Fibroblast of skin of scalp (primary cell): ENCODE data around the gene RNPEP. TPM values are rescaled to one million over a fixed set of nuclear protein-coding genes. Genes with fewer than 3 reads are reported as not detected.
A peak's percentile ranks its signal among the peaks of the same experiment; 100 is the strongest.
"Not testable (repeated sequence)": the region's sequence is repeated elsewhere in the genome, so short reads cannot be mapped to it uniquely, and the experiment has no call there.

Experiments used
- DNase-seq: peaks from one replicate; pipeline ENCODE4 v3.0.0-alpha.2; 2013
- polyA plus RNA-seq, 2 experiments: library from polyadenylated mRNA; unstranded; fragments of 120-200 nt; gene quantifications; one replicate each; pipeline ENCODE4 v1.2.1, GENCODE V29; 2013; ENCODE audit not compliant: insufficient read length in 2 of 2

RNPEP gene
- 73.4 TPM for polyA plus RNA-seq (2013, experiment 1 of 2; ENCODE audit: insufficient read length)
- polyA plus RNA-seq (2013, experiment 2 of 2; ENCODE audit: insufficient read length): 68.0 TPM

GRCh38 chr1:201982623-201983379 lies at the start of gene RNPEP:
Gene RNPEP, plus strand, starts transcription at chr1:201982648. Its CDS starts 19 bp downstream, at chr1:201982667.
- peak; percentile 73 for DNase-seq

DNA sequence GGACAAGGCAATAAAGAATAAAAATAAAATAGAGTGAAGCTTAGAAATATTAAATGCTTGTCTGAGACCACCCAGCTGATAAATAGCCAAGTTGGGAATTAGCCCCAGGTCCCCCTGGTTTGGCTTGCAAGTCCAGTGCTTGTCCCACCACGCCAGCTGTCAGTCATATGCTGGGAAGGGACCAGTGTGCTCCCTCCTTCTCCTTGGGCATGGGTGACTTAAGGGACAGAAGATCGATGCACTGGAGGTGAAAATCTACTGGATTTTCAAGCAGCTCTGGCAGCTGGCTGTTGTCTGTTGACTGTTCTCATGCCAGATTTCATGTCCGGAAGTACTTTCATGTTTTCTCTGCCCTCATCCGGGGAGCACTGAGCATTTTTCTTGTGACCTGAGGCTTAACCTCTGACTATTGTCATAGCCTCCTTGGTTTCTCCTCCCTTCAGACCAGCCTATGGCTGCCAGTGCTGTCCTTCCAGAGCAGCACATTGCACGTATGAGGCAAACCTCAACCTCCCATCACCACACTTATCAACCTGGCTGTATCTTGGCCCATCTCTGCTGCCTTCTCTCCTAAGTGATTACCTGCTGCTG lies 48.5 kb upstream of the RNPEP start:
- peak; percentile 31 for DNase-seq

GRCh38 chr1:201937624-201938213 lies 44.7 kb upstream of the RNPEP start:
- peak; percentile 77 for DNase-seq

DNA sequence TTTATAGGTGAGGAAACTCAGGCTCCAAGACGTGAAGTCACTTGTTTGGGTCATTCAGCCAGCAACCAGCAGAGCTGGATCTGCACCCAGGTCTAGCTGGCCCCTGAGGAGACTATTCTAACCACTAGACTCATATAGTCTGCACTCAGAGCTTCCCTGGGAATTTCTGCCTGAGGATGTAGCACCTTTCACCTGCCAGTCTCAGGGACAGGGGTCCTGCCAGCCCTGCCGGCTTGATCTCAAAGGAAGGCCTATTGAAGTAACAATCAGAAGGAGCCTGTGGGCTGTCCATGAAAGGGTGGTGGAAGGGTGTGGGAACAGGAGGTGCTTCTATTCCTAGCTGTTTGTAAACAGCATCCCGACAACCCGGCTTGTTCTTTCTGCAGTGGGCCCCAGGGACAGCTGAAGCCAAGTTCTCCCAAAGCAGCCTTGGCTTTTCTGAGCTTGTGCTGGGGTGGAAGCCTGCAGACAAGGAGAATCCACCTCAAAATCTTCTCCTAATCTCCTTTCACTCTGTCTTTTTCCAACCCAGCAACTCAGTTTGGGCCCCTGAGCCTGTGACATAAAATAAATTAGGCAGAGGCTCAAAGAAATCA lies 43.9 kb upstream of the RNPEP start:
- no peak for DNase-seq

DNA sequence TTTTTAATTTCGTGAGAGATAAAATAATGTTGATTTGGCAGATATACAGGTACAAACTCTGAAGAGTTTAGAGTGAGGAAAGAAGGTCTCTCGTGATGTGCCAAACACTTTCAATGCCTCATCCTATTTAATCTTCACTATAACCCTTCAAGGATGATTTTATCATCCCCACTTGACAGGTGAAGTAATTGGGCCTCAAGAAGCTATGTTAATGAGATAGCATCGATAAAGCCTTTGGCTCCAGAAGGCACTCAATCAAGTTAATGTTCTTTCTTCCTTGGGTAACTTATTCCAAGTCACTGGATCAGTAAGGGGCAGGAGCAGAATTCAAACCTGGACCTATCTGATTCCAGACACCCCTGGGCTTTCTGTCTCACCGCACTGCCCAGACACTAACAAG lies 43.3 kb upstream of the RNPEP start:
- DNase-seq: no peak

GRCh38 chr1:201939574-201939973 lies 42.9 kb upstream of the RNPEP start:
- no peak for DNase-seq

GRCh38 chr1:201940316-201940715 lies 42.1 kb upstream of the RNPEP start:
- DNase-seq: not testable (repeated sequence)

DNA sequence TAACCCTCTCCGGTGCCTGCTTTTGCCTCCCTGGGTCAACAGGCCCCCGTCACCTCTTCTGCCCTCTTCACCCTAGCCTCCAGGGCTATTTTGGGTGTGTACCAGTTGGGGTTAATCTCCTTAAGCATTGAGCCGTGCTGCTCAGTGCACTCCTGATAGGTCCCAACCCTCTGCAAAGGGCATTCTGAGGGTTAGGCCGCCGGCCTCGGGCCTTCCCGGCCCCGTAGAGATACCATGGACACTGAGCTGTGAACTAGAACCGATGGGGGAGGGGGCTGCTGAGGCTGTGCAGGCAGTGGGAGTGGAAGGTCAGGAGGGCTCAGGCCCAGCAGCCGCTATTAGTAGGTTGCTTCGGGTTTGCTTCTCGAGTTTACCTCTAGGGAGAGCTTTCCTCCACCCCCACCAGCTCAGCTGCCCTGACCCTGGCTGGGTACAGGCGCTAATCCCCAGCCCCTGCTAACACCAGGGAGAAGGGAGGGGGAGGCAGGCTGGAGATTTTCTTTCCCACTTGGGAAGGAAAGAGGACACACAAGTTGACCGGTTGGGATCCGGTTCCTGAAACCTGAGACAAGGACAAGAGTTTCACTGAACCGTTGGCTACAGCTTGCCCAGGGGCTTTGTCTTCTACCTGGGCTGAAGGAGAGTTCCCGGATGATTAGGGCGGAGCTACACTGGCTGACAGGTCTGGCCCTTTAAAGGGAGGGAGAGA lies 40.9 kb upstream of the RNPEP start:
- DNase-seq: no peak

DNA sequence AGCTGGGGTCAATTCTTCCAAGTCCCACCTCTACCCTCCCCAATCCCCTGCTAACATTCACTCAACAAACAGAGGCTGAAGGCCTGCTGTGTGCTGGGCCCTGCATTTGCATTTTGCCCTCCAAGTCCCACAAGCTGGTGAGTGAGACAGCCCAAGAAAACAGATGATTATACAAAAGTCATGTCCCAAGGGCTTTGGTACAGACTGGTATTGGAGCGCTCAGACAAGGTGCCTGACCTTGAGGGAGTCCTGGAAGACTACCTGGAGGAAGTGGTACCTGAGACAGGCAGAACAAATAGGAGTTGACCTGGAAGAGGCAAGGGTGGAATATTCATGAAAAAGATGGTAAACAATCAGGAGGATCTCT lies 40.3 kb upstream of the RNPEP start:
- no peak for DNase-seq

- no peak for DNase-seq
Measured at GRCh38 chr1:201944002-201944401, 38.4 kb upstream of the RNPEP start.

GRCh38 chr1:201944639-201945038 lies 37.8 kb upstream of the RNPEP start:
- no peak for DNase-seq

- peak; percentile 29 for DNase-seq
Measured at GRCh38 chr1:201945157-201945556, 37.3 kb upstream of the RNPEP start.

DNA sequence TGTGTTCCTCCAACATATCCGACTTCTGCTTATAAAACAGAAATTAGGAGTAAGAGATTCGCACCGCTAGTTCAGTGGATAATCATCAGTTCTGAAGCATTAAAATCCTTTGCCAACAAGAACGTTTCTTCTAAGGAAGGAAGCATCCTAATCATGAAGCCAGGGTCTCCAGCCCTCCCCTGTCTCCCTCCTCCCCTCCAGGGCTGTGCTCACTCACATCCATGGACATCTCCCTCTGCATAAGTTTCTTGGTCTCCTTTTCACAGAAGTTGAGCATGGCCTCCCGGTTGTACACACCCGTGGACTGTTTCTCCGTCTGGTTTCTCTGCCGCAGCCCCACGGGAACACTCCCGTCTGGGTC lies 36.6 kb upstream of the RNPEP start:
- DNase-seq: no peak

GRCh38 chr1:201946224-201946908 lies 36.1 kb upstream of the RNPEP start, which contains the start of gene LMOD1:
Gene LMOD1, minus strand, starts transcription at chr1:201946548. Its CDS starts 208 bp downstream, at chr1:201946340.
- DNase-seq: peak; percentile 98

GRCh38 chr1:201947697-201948008 lies 34.8 kb upstream of the RNPEP start:
- DNase-seq: no peak

GRCh38 chr1:201949491-201949890 lies 33.0 kb upstream of the RNPEP start:
- DNase-seq: peak; percentile 62

DNA sequence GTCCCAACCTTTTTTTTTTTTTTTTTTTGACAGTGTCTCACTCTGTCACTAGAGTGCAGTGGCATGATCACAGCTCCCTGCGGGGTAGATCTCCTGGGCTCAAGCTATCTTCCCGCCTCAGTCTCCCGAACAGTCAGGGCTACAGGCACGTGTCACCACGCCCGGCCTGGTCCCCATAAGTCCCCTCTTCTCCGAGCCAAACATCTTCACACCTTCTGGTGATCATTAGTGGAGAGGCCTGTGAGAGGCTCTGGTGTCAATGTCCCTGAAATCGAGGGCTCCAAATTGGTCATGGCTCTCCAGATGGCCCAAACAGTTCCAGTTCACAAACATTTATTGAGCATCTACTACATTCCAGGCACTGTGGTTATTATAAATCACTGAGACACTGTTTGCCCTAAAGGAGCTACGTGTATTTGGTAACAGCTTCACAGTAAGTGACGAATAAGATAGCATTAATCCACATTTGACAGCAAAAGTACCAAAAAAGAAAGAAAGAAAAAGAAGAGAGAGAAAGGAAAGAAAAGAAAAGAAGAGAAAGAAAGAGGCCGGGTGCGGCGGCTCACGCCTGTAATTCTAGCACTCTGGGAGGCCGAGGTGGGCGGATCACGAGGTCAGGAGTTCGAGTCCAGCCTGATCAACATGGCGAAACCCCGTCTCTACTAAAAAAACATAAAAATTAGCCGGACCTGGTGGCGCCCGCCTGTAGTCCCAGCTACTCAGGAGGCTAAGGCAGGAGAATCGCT lies 28.0 kb upstream of the RNPEP start:
- DNase-seq: no peak

- peak; percentile 99 for DNase-seq
Measured at GRCh38 chr1:201955009-201955728, 27.3 kb upstream of the RNPEP start, which contains the start of gene TIMM17A. Gene TIMM17A, plus strand, starts transcription at chr1:201955503. Its CDS starts 24 bp downstream, at chr1:201955527.

- DNase-seq: no peak
Measured at GRCh38 chr1:201955729-201956143, 26.7 kb upstream of the RNPEP start.

GRCh38 chr1:201958348-201958747 lies 24.1 kb upstream of the RNPEP start:
- no peak for DNase-seq

DNA sequence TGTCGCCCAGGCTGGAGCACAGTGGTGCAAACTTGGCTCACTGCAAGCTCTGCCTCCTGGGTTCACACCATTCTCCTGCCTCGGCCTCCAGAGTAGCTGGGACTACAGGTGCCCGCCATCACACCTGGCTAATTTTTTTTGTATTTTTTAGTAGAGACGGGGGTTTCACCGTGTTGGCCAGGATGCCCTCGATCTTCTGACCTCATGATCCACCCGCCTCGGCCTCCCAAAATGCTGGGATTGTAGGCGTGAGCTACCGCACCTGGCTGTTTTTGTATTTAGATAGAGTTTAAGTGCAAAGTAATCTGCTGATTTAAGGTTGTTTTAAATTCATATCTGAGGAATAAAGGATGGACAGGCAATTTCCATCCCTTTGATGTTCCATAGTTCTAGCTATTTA lies 20.1 kb upstream of the RNPEP start:
- DNase-seq: not testable (repeated sequence)
